H1 (cell line): Measurements from ENCODE around the gene AURKB. TPM values are rescaled to one million over a fixed set of nuclear protein-coding genes. Genes with fewer than 3 reads are reported as not detected.

Experiments
- CBX8 ChIP-seq: fragments of 300-800, 300-1000 bp; sonication (generic); IDR thresholded peaks from 2 replicates; pipeline ENCODE4 v1.7.1; 2016; ENCODE audit warnings: low read depth, low read length, borderline replicate concordance
- FOSL1 ChIP-seq: IDR thresholded peaks from 2 replicates; pipeline ENCODE4 v1.6.1; 2011; ENCODE audit warnings: mild to moderate bottlenecking, low read depth, low read length, moderate library complexity; ENCODE audit not compliant: insufficient read depth
- KDM1A ChIP-seq: fragments of 200-600, 300-600 bp; sonication (generic); IDR thresholded peaks from 2 replicates; pipeline ENCODE4 v1.7.1; 2016; ENCODE audit warnings: mild to moderate bottlenecking, low read length, borderline replicate concordance
- MAFK ChIP-seq: IDR thresholded peaks from 2 replicates; pipeline ENCODE4 v1.6.1; 2012; ENCODE audit warnings: low read depth, mild to moderate bottlenecking, improper control_type of control experiment, low read length
- POLR2A ChIP-seq, 2 experiments: IDR thresholded peaks; 1 replicate in 1 of 2; 2 replicates in 1 of 2; pipeline ENCODE4 v1.6.1; 2011; ENCODE audit warnings: low read depth in 2 of 2, low read length in 2 of 2, mild to moderate bottlenecking in 2 of 2; ENCODE audit errors: control extremely low read depth in 1 of 2
- RFX5 ChIP-seq: IDR thresholded peaks from 2 replicates; pipeline ENCODE4 v1.6.1; 2011; ENCODE audit warnings: low read depth, low read length, improper control_type of control experiment, borderline replicate concordance
- SAP30 ChIP-seq: fragments of 300-600 bp; sonication (generic); IDR thresholded peaks from 2 replicates; pipeline ENCODE4 v1.7.1; 2012; ENCODE audit warnings: low read length, moderate library complexity, mild to moderate bottlenecking, inconsistent platforms; ENCODE audit not compliant: insufficient read depth, insufficient replicate concordance
- SIRT6 ChIP-seq: IDR thresholded peaks from one replicate; pipeline ENCODE4 v1.7.1; 2012; ENCODE audit warnings: low read length, inconsistent platforms
- SP4 ChIP-seq: IDR thresholded peaks from 2 replicates; pipeline ENCODE4 v1.6.1; 2012; ENCODE audit warnings: low read length, inconsistent platforms
- polyA plus RNA-seq, 7 experiments: library from polyadenylated mRNA; depleted of rRNA in 3 of 7; stranded (reverse) in 5 of 7; unstranded in 2 of 7; fragments of >200 nt in 5 of 7; fragments of 200-250 nt in 2 of 7; gene quantifications; 1 replicate in 5 of 7; 2 replicates in 1 of 7; 4 replicates in 1 of 7; pipeline versions ENCODE4 v1.2.1 to v1.2.3, GENCODE V29; 2011 to 2013; ENCODE audit warnings: missing spikeins in 2 of 7, mixed read lengths in 2 of 7
- total RNA-seq: library from RNA; stranded (reverse); fragmentation: NEBNext Ultra II Directional; extraction: Animal tissue kit (Norgen Biotek cat#: 25700); gene quantifications from 2 replicates; pipeline ENCODE4 v1.2.1, GENCODE V29; 2021
- TF ChIP-seq, protein P1 (sequence below): fragments of 300-600 bp; sonication (generic); IDR thresholded peaks from 2 replicates; pipeline ENCODE4 v1.7.1; 2012; ENCODE audit warnings: low read length, moderate library complexity, mild to moderate bottlenecking, inconsistent platforms; ENCODE audit not compliant: insufficient replicate concordance

AURKB gene
- total and polyA plus RNA-seq, 2 of the 8 experiments (the other 6 are each of a cell fraction or from before 2014, with no cell fraction given) = 102 to 160 TPM

DNA sequence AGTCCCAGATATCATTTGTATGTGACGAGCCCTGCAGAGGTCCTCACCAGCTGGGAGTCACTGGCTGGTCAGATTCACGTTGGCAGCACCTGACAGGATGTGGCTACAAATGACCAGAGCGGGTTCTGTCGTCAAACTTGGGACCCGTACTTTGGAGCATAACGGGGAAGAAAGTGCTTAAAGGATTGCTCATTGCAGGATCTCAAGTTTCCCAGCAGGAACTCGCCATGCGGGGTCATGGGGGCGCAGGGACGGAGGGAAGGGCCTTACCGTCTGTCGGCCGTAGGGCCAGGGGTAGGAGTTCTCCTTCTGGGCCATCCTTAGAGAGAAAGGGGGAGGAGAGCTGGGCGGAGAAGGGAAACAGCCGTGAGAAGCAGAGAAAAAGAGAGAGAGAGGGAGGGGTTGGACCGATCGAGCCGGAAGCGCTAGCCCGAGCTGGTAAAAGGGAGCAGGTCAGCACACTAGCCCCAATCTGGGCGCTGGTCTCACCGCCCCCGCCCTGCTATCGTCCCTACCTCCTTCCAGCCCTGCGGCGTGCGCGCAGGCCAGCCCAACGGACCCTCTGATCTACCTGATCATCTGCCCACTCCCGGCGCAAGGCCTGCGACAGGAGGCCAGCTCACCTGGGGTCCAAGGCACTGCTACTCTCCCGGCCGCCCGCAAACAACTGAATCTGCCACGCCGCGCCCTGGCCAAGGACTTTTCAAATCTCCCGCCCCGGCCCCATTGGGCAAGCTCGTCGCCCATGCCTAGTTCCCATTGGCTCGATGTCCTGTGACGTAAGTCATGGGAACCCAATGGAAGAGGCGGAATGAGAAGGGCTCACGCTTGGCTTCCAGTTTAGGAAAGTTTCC is at the start of gene AURKB (continued):
- TF ChIP-seq, protein P1, sequence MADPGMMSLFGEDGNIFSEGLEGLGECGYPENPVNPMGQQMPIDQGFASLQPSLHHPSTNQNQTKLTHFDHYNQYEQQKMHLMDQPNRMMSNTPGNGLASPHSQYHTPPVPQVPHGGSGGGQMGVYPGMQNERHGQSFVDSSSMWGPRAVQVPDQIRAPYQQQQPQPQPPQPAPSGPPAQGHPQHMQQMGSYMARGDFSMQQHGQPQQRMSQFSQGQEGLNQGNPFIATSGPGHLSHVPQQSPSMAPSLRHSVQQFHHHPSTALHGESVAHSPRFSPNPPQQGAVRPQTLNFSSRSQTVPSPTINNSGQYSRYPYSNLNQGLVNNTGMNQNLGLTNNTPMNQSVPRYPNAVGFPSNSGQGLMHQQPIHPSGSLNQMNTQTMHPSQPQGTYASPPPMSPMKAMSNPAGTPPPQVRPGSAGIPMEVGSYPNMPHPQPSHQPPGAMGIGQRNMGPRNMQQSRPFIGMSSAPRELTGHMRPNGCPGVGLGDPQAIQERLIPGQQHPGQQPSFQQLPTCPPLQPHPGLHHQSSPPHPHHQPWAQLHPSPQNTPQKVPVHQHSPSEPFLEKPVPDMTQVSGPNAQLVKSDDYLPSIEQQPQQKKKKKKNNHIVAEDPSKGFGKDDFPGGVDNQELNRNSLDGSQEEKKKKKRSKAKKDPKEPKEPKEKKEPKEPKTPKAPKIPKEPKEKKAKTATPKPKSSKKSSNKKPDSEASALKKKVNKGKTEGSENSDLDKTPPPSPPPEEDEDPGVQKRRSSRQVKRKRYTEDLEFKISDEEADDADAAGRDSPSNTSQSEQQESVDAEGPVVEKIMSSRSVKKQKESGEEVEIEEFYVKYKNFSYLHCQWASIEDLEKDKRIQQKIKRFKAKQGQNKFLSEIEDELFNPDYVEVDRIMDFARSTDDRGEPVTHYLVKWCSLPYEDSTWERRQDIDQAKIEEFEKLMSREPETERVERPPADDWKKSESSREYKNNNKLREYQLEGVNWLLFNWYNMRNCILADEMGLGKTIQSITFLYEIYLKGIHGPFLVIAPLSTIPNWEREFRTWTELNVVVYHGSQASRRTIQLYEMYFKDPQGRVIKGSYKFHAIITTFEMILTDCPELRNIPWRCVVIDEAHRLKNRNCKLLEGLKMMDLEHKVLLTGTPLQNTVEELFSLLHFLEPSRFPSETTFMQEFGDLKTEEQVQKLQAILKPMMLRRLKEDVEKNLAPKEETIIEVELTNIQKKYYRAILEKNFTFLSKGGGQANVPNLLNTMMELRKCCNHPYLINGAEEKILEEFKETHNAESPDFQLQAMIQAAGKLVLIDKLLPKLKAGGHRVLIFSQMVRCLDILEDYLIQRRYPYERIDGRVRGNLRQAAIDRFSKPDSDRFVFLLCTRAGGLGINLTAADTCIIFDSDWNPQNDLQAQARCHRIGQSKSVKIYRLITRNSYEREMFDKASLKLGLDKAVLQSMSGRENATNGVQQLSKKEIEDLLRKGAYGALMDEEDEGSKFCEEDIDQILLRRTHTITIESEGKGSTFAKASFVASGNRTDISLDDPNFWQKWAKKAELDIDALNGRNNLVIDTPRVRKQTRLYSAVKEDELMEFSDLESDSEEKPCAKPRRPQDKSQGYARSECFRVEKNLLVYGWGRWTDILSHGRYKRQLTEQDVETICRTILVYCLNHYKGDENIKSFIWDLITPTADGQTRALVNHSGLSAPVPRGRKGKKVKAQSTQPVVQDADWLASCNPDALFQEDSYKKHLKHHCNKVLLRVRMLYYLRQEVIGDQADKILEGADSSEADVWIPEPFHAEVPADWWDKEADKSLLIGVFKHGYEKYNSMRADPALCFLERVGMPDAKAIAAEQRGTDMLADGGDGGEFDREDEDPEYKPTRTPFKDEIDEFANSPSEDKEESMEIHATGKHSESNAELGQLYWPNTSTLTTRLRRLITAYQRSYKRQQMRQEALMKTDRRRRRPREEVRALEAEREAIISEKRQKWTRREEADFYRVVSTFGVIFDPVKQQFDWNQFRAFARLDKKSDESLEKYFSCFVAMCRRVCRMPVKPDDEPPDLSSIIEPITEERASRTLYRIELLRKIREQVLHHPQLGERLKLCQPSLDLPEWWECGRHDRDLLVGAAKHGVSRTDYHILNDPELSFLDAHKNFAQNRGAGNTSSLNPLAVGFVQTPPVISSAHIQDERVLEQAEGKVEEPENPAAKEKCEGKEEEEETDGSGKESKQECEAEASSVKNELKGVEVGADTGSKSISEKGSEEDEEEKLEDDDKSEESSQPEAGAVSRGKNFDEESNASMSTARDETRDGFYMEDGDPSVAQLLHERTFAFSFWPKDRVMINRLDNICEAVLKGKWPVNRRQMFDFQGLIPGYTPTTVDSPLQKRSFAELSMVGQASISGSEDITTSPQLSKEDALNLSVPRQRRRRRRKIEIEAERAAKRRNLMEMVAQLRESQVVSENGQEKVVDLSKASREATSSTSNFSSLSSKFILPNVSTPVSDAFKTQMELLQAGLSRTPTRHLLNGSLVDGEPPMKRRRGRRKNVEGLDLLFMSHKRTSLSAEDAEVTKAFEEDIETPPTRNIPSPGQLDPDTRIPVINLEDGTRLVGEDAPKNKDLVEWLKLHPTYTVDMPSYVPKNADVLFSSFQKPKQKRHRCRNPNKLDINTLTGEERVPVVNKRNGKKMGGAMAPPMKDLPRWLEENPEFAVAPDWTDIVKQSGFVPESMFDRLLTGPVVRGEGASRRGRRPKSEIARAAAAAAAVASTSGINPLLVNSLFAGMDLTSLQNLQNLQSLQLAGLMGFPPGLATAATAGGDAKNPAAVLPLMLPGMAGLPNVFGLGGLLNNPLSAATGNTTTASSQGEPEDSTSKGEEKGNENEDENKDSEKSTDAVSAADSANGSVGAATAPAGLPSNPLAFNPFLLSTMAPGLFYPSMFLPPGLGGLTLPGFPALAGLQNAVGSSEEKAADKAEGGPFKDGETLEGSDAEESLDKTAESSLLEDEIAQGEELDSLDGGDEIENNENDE = no peak
- TF ChIP-seq FOSL1 = no peak
- TF ChIP-seq MAFK = no peak
- TF ChIP-seq SIRT6 = no peak
- peak; percentile 93 for TF ChIP-seq SAP30
- no peak for TF ChIP-seq CBX8
- TF ChIP-seq RFX5 = 0 out of 2 replicates have a peak, but pooled peaks have one; percentile 3
- no peak for TF ChIP-seq SP4
- TF ChIP-seq KDM1A = 0 out of 2 replicates have a peak, but pooled peaks have one; percentile 33
- TF ChIP-seq POLR2A (IDR thresholded peaks at IDR 0.05; ENCODE audit: control extremely low read depth in 1 of 2, low read depth in 2 of 2, low read length in 2 of 2) = peak; percentile 90 to 98
